GM06990 (cell line): ENCODE data around the gene NFAT5.

ENCODE experiments used
- DNase-seq: peaks from one replicate; pipeline ENCODE4 v3.0.0-alpha.2; 2011; ENCODE audit not compliant: insufficient read length; ENCODE audit errors: extremely low read depth
- H3K27me3 ChIP-seq: replicated peaks from 2 replicates; pipeline ENCODE4 v1.6.0; 2011; ENCODE audit warnings: low read length; ENCODE audit not compliant: control insufficient read depth, insufficient read depth
- H3K36me3 ChIP-seq: 2 replicates; pipeline ENCODE4 v1.5.1; 2011; ENCODE audit warnings: low read length; ENCODE audit not compliant: control insufficient read depth, insufficient read depth
- H3K4me3 ChIP-seq: replicated peaks from 2 replicates; pipeline ENCODE4 v1.5.1; 2011; ENCODE audit warnings: low read depth, mild to moderate bottlenecking, control low read depth, low read length
- TF ChIP-seq, protein P1 (sequence below): IDR thresholded peaks from 2 replicates; pipeline ENCODE4 v1.5.1; 2011; ENCODE audit warnings: low read length, control low read depth, mild to moderate bottlenecking, inconsistent platforms; ENCODE audit not compliant: insufficient read depth, poor library complexity, severe bottlenecking

NFAT5 gene

DNA sequence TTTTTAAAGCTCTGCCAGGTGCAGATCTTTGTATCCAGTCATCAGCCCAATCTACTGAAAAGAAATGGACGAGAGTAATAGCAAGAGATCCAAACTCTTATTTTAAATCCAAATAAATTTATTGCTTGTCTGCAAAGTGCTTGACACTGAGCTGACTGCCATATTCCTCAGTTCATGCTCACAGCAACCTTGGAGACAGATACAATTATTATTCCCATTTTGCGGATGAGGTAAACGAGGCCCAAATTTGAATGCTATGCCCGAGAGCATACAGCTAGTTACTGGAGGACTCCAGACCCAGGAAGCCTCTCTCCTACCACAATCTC lies 188.3 kb downstream of the NFAT5 start:
- TF ChIP-seq, protein P1, sequence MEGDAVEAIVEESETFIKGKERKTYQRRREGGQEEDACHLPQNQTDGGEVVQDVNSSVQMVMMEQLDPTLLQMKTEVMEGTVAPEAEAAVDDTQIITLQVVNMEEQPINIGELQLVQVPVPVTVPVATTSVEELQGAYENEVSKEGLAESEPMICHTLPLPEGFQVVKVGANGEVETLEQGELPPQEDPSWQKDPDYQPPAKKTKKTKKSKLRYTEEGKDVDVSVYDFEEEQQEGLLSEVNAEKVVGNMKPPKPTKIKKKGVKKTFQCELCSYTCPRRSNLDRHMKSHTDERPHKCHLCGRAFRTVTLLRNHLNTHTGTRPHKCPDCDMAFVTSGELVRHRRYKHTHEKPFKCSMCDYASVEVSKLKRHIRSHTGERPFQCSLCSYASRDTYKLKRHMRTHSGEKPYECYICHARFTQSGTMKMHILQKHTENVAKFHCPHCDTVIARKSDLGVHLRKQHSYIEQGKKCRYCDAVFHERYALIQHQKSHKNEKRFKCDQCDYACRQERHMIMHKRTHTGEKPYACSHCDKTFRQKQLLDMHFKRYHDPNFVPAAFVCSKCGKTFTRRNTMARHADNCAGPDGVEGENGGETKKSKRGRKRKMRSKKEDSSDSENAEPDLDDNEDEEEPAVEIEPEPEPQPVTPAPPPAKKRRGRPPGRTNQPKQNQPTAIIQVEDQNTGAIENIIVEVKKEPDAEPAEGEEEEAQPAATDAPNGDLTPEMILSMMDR, result no peak
- no peak for DNase-seq
- Histone ChIP-seq H3K36me3 (peaks cover 3% of the 10 kb centered on the region), H3K27me3 (no peaks in the 10 kb centered on the region), H3K4me3 (peak overlapping the region; percentile 77)
